ENCODE data around the gene PSTPIP1.

Gene PSTPIP1

DNA sequence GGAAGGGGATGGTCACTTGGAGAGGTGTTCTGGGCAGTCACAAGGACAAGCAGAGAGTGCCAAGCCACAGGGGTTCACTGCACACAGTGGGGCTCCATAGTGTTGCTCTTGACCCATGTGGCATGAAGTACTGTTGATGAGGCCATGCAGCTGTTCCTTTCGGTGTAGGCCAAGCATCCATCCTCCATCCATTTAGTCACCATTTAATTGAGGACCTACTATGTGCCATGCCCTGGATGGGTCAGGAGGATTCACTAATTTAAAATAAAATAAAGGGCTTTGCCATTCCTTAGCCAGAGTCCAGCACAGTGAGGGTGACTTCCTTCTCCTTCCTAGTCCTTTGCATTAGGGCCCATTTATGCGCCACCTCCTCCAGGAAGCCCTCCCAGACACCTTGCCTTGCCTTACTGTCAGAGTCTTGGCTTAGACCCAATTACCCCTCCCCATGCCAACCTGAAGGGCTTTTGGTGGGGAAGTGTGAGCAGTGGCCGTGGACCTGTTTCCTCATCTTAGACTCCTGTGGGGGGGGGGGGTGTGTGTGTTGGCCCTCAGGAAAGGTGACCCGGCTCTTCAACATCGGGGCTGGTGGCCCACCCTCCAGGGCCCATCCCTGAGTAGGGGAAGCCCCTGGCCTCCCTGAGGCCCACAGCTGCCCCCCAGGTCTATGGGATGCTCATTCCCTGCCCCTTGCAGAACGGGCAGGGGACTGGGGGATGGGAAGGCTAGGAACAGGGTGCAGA is 25.6 kb downstream of the PSTPIP1 start:
- no peak for DNase-seq

DNA sequence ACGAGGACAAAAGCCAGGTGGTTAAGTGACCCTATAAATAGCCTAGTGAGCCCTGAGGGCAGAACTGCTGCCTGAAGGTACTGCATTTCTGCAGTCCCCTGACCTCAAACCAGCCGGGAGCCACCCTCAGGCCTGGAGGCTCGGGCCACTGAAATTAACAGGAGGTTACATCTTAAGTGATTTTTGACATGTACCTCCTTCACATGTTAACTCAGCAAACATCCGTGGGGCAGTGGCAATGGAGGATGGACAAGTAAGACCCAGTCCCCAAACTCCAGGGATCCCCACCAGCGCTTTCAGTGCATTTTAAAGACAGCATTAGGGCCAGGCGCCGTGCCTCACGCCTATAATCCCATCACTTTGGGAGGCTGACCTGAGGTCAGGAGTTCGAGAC is 26.2 kb downstream of the PSTPIP1 start:
- DNase-seq: peak; percentile 52

DNA sequence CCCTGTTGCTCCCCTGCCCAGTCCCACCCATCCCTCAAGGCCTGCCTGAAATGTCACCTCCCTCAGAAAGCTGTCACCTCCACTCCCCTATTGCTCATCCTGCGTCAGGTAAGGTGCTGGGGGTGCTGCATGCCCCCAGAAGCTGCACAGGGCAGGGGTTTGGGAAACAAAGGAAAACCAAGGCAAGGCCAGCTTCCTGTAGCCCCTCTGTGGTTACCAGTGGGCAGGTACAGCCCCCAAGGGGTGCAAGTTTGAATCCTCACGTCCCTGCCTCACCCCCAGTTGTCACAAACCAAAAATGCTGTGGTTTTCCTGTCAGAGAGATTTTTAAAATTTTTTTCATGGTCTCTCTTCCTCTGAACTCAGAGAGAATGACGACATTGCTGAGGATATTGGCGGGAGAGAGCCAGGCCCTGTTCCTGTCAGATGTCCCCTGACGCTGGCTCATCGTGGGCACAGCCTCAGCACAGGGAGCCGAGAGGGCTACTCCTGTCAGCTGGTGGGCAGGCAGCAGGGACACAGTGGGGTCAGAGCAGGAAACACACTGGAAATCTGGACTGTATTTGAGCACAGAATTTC is 27.0 kb downstream of the PSTPIP1 start:
- DNase-seq: peak; percentile 73

DNA sequence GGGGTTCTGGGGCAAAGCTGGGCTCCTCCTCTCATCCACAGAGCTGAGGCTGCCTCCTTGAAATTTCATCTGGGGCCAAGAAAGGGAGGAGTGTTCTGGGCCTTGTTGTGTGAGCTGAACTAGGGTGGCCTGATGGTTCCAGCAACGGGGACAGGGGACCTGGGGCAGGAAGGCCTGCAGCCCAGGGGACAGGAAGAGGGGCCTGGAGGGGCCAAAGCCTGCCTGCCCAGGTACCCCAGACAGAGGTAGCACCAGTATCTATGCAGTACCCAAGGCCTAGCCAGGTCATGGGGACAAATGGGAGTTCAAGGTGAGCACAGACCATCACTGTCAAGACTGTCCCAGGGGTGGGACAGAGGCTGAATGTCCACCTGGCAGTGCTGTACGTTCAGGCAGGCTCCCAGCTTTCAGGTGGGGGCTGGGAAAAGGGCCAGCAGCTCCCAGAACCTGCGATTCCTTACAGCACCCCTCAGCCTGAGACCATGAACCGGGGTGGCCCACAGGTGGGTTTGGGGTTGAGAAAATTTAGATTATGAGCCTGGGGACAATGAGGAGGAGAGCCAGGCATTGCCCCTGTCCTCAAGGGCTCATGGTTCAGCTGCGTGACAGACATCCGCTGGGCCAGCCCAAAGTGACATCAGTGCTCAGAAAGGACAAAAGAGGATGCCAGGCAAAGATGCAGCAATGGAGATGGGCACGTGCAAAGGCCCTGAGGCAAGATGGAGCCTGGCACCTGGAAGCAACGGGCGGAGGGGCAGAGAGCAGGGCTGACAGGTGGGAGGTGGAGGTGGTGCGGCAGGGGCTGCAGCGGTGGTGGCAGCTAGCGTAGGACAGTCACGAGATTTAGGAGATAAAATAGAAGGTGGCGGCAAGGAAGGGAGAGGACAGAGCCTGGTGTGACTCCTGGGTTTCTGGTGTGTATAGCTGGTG is 28.0 kb downstream of the PSTPIP1 start:
- peak; percentile 61 for DNase-seq

DNA sequence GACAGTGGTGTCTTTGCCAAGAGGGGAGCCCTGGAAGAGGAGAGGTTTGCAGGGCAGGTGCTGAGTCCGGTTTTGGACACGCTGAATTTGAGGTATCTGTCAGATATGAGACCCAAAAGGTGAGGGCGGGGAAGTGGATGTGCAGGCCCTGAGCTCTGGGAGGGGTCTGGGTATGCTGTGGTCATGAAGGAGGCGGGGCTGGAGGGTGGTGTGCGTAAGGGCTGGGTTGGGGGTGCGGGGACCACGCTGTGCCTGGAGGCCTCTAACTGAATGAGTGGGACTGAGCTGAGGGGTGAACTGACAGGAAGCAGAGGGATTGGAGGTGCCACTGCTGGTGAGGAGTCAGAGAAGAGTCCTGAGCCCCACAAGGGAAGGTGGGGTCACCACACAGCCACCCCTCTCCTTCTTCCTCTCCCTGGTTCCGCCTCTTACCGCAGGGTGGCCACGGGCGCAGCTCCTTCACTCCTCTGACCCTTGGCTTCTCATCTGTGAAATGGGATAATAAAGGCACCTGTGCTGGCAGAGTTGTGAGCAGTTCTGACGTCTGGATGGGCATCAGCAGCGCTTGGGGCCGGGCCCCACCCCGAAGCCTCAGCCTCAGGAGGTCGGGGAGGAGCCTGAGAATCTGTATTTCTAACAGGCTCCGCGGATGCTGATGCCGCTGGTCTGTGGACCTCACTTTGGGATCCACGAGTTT is 28.8 kb downstream of the PSTPIP1 start:
- DNase-seq: peak; percentile 61

DNA sequence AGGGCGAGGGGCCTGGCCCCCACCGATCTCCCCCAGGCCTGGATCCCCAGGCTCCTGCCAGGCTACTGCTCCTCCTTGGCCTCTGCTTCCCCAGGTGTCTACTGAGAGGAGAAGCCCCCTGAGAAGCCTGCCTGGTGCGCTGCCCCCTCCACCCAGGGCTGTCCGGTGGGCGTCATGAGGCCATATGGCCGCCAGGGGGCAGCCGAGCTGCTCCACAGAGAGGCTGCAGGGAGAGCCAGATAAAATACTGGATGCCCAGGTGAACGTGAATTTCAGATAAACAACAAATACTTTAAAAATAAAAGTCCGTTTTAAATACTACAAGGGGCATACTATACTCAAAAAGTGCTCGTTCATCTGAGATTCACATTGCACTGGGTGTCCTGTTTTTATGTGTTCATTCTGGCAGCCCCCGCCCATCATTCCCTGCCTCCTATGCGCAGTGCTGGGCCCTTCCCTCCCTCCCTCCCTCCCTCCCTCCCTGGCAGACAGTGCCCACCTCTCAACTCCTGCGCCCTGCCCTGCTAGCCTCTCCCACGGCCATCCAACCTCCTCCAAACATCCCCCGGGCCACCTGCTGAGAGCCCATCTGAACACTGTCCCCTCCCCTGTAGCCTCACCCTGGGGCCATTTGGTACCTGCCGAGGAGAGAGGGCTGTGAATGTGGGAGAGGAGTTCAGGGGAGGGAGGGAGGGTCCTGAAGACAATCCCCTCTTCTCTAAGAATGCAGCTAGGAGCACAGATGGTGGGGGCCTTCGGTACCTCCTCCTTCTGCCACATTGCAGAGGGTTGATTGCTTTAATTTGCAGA is 29.6 kb downstream of the PSTPIP1 start:
- DNase-seq: peak; percentile 89

DNA sequence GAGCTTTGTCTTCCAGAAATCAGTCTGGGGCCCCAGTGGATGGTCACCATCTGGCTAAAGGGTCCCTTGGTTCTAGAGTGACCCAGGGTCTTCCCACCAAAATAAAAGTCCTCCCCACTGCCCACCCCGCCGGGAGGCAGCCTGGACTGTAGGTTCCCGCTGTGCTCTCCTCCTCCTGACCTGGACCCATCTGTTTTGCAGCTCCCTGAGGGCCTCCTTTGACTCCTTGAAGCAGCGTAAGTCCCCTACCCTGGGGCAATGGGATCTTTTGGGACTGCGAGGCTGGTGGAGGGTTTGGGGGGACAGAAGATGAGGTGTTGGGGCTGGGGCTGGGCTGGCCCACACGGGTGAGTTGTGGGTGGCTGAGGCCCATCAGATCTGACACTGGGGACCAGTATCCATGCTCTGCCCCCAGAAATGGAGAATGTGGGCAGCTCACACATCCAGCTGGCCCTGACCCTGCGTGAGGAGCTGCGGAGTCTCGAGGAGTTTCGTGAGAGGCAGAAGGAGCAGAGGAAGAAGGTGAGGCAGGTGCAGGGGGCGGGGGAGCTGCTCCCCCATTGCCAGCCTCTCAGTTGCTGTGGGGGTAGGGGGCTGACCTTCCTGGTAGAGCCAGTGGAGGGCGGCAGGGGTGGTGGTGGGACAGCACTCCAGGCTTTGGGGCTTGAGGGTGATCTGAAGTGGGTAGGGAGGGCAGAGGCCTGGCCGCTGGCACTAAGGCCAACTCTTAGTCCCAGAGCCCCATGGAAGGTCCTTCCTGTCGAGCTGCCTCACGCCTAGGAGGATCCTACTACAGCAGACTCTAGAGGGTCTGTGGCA is 30.4 kb downstream of the PSTPIP1 start:
- DNase-seq: peak; percentile 49

DNA sequence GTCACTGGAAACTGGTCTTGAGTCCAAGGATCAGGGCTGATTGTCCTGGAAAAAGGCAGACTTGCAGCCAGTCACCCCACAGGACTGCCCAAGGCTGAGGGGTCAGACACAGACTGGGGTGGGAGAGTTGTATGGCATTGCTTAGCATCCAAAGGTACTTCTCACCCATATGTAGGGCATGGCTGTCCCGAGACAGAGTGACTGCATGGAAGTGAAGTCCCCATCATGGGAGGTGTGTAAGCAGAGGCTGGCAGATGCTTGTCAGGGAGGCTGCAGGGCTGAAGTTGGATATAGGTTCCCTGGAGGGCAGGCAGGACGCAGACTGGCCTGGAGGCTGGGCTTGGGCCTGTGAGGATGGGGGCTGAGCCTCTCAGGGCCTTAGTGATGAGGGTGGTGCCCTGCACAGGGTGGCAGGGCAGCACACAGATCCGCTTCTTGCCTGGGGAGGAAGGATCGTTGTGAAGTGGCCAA is 31.1 kb downstream of the PSTPIP1 start:
- peak; percentile 48 for DNase-seq

DNA sequence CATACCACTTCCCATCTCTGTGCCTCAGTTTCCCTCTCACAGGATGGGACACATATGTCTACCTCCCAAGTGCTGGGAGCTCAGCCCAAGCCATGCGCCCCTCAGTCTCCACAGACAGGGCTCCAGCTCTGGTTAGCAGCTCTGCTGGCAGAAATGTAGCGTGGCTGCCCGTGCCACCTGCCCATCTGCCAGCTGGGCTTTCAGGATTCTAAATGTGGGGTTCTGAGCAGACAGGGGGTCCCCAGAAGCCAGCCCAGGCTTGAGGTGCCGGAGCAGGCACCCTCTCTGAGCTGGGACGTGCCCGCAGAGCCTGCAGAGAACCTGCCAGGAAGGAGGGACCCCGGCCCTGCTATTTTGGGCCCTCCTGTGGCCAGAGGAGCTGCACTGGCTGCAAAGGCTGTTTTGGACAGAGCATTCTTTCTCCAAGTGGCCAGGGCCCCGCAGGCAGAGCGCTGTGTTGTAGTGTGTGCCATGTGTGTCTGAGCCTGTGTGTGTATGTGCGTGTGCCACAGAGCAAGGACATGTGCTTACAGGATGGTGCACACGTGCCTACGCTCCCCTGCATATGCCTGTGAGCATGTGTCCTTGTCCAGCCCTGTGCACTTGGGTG is 31.7 kb downstream of the PSTPIP1 start:
- peak; percentile 53 for DNase-seq

DNA sequence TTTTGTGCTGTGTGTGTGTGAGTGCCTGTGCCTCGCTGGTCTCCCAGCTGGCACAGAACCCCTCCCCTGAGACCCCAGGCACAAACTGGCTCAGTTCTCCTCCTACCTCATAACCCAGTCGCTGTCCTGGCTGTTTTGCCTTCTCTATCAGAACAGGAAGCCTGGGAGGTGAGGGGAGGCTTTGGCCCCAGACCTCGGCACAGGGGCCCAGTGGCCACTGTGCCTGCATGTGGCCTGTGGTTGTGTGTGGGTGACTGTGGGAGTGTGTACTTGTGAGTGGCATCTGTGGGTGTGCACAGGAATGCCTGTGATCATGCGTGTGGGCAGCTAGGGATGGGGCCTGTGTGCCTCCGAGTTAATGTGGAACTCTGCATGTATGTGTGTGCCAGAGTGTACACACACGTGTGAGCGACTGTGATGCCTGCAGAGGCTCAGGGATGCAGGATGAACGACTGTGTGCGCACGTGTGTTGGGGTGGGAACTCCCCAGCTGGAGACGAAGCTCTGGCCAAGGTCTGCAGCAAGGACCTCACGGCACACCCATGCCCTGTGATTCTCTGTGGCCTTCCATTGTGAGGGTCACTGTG is 32.3 kb downstream of the PSTPIP1 start:
- DNase-seq: no peak

DNA sequence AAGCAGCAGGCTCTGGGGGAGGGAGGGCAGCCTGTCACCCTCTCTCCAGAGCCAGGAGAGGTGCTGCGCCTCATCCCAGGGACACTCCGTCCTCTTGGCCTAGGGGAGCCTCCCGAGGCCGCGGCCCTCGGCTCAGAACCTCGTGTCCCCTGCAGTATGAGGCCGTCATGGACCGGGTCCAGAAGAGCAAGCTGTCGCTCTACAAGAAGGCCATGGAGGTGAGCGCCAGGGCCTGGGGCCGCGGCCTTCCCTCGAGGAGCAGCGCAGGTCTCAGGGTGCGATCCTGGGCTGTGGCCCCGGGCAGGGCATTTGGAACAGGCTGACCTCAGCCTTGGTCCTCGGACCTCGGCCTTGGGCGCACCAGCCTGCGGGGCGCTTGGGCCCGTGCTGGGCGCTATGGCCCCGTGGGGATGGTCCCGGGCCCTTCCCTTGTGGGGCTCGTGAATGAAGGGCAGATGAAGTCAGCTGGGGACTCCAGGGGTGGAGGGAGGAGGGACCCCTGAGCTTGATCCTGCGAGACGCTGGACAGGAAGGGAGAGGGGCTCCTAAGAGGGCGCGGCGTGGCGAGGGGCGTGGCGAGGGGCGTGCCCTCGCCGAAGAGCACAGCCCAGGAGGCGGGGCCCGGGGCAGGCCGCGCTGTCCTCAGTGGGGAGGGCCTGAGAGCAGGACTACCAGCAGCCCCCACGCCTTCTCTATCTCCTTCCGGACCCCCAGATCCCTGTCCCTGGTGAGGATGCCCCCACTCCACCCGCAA is 32.9 kb downstream of the PSTPIP1 start:
- no peak for DNase-seq

DNA sequence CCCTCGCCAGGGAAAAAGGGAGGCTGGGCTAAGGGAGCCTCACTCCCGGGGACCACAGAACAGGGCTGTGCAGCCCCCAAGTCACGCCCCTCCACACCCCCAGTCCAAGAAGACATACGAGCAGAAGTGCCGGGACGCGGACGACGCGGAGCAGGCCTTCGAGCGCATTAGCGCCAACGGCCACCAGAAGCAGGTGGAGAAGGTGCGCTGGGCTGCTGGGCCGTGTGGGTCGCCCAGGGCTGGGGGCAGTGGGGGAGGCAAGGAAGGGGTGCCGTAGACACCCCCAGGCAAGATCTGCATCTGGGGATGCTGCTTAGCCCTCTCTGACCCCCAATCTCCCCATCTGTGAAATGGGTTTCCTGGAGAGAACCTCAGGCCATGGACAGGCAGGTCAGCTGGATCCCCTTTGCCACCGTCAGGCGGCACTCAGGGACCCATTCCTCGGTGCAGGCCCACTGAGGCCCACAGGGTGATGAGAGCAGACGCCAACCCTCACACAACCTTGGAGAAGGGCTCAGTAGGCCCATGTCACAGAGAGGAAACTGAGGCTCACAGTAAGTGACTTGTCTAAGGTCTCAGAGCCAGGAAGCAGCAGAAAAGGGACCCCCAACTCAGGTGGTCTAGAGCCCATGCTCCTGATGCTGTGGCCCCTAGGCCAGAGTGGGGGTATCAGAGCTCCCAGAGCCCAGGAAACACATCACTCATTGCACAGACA is 33.7 kb downstream of the PSTPIP1 start:
- DNase-seq: no peak

DNA sequence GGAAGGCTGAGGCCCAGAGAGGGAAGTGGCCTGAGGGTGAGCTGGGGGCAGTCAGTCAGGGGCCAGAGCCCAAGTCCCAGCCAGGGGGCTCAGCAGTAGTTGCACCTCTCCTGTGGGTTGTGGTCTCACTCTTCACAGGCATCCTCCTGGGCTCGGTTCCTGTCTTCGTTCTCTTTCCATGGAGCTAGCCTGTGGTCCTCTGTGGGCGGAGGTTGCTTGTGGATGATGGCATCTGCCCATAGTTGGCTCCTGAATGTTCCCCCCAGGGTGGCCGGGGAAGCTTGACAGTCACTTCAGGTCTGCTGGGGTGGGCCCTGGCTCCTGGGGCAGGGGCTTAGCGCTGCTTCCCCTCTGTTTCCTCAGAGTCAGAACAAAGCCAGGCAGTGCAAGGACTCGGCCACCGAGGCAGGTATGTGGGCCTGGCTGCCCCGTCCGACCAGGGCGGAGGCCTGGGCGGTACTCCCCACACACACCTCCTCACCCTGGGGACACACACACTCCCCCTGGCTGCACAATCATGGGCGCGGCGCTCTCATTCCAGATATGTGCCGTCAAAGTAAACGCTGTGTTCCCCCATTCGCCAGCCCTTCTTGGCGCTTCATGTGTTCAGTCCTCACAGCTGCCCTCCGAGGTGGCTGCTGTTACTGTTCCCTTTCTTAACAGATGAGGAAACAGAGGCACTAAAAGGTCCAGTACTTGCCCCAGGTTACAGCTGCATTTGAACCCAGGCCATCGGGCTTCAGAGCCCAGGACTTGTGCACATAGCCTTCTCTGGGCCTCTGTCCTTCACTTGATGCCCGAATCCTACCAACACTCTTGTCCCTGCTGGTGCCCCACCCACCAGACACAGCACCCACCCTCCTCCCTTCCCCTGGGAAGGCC is 34.5 kb downstream of the PSTPIP1 start:
- peak; percentile 60 for DNase-seq

DNA sequence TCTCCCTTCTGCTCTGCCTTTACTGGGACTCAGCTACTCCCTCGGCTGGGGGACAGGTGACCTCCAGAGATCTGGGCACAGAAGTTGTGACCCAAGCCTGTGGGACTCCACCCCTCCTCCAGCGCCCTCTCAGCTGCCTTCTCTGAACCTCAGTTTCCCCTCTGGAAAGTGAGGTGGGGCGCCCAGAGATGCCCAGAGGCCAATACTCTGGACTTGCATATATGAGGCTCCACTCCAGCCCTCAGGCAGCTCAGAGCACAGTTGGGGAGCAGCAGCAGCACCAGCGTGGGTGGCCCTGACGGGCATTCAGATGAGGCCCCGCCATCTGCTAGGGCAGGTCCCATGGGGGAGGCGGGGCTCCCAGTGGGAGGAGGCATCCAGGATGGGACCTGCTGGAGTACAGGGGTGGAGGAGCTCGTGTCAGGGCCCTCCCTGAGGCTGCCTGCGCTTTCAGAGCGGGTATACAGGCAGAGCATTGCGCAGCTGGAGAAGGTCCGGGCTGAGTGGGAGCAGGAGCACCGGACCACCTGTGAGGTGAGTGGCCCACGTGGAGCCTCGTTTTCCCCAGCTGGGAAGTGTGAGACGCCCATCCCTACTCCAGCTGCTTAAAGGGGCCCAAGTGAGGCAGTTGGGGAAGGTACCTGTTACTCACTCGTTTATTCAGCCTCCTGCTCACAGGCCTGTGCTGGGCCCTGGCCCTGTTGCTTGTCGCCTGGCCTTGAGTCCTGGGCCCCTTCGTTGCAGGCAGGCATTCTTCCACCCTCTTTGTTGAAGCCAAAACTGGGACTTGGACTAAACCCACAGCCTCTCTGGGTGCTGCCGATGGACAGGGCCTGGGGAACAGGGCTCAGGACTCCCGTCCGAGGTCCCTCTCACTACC is 35.4 kb downstream of the PSTPIP1 start:
- DNase-seq: peak; percentile 61

DNA sequence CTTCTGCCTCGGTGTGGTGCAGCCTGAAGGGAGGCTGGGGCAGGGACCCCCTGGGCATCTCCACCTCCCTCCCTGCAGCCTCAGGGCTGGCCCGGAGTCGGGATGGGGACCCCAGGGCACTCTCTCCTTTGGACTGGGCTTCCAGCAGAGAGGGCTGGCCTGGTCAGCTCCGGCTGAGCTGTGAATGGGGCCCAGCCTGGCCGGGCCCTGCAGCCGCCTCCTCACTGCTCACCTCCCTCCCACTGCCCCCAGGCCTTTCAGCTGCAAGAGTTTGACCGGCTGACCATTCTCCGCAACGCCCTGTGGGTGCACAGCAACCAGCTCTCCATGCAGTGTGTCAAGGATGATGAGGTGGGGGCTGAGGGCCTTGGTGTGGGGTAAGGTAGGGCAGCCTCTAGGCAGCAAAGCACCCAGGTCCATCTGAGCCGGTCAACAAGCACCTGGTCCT is 36.0 kb downstream of the PSTPIP1 start:
- no peak for DNase-seq

DNA sequence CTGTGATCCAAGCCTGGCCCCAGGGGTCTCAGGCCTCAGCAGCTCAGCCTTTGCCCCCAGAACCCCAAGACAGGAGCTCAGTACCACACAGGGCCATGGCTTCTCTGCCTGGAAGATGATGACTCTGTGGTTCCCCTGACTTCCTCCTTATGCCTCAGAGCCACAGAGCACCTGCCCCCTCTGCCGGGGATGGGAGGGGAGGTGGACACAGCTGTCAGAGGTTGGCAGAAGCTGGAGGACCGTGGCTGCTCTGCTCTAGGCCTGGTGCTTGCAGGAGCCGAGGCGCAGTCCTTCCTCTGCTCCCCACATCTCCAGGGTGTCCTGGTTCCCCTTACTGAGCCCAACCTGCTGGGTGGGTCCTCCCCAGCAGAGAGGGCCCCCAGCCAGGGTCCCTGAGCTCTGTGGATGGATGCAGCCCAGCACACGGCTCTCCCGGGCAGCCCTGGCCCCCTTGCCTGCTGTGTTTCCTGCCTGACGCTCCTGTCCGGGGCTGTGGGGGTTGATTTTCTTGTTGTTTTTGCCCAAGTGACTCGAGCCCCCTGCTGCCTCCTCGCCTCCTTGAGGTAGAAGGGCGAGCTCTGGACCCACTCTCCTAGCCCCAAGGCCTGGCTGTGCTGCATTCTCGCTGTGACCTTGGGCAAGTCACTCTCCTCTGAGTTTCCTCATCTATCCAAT is 36.6 kb downstream of the PSTPIP1 start:
- peak; percentile 61 for DNase-seq

All from activated effector memory CD4-positive, alpha-beta T cell treated with anti-CD3 and anti-CD28 coated beads, Interleukin-2, amount 50 U/mL, for 16 hours (primary cell).